ENCODE measurements around the gene PHF12. TPM values are rescaled to one million over a fixed set of nuclear protein-coding genes. Genes with fewer than 3 reads are reported as not detected.

PHF12 gene
- total RNA-seq, 2 experiments from 2014 or later = 47.4 to 48.5 TPM

- CTCF ChIA-PET = interaction anchor here (0.6 to 1.5 kb wide), 3 partner anchors 10 to 139 kb away, joined by 3 to 6 read pairs (median 4); no protein-coding TSS in a partner anchor
- POLR2A ChIA-PET = no interaction called here
These were observed 27.1 kb upstream of the PHF12 start for GRCh38 chr17:28978356-28978964.

- ChIA-PET POLR2A (no interaction called here), CTCF (interaction anchor here (0.6 kb wide), 1 partner anchor 9 kb away, joined by 3 read pairs; no protein-coding TSS in a partner anchor)
These were observed 26.5 kb upstream of the PHF12 start for GRCh38 chr17:28977659-28978355.

GRCh38 chr17:28975646-28976045 lies 24.3 kb upstream of the PHF12 start:
- ChIA-PET POLR2A (no interaction called here), CTCF (no interaction called here)

- CTCF ChIA-PET = no interaction called here
These were observed 23.7 kb upstream of the PHF12 start for GRCh38 chr17:28975031-28975430.

GRCh38 chr17:28974451-28974850 lies 23.1 kb upstream of the PHF12 start:
- CTCF ChIA-PET = no interaction called here
- POLR2A ChIA-PET = no interaction called here

More at GRCh38 chr17:28975031-28975430, 23.7 kb upstream of the PHF12 start:
- POLR2A ChIA-PET = no interaction called here

GRCh38 chr17:28973425-28973824 lies 22.1 kb upstream of the PHF12 start:
- ChIA-PET CTCF (interaction anchor here (0.6 to 1.4 kb wide), 2 partner anchors 144 to 1331 kb away, joined by 3 to 5 read pairs; no protein-coding TSS in a partner anchor), POLR2A (no interaction called here)

GRCh38 chr17:28972437-28972836 lies 21.1 kb upstream of the PHF12 start:
- ChIA-PET CTCF (interaction anchor here (0.6 kb wide), 1 partner anchor 1332 kb away, joined by 3 read pairs; no protein-coding TSS in a partner anchor), POLR2A (no interaction called here)

- POLR2A ChIA-PET = no interaction called here
- CTCF ChIA-PET = interaction anchor here (1.2 to 1.4 kb wide), 2 partner anchors 140 to 146 kb away, joined by 3 to 4 read pairs; no protein-coding TSS in a partner anchor
These were observed 19.6 kb upstream of the PHF12 start for GRCh38 chr17:28970879-28971278.

GRCh38 chr17:28969706-28970393 lies 18.5 kb upstream of the PHF12 start:
- POLR2A ChIA-PET = no interaction called here
- CTCF ChIA-PET = interaction anchor here (1.2 to 3.2 kb wide), 3 partner anchors 9 to 147 kb away, joined by 3 to 16 read pairs (median 3); no protein-coding TSS in a partner anchor

GRCh38 chr17:28968914-28969295 lies 17.6 kb upstream of the PHF12 start:
- POLR2A ChIA-PET = no interaction called here
- CTCF ChIA-PET = interaction anchor here (1.6 to 3.2 kb wide), 2 partner anchors 10 to 148 kb away, joined by 3 to 16 read pairs; no protein-coding TSS in a partner anchor

GRCh38 chr17:28968231-28968913 lies 17.1 kb upstream of the PHF12 start:
- ChIA-PET CTCF (interaction anchor here (0.9 to 3.2 kb wide), 4 partner anchors 10 to 148 kb away, joined by 3 to 16 read pairs (median 4); no protein-coding TSS in a partner anchor), POLR2A (no interaction called here)

- ChIA-PET POLR2A (interaction anchor here (0.5 kb wide), 1 partner anchor 246 kb away, joined by 3 read pairs; no protein-coding TSS in a partner anchor), CTCF (interaction anchor here (0.9 to 3.2 kb wide), 4 partner anchors 10 to 149 kb away, joined by 3 to 16 read pairs (median 4); no protein-coding TSS in a partner anchor)
These were observed 16.2 kb upstream of the PHF12 start for GRCh38 chr17:28967221-28968135.

GRCh38 chr17:28963841-28964240 lies 12.5 kb upstream of the PHF12 start:
- ChIA-PET CTCF (interaction anchor here (0.9 to 7.3 kb wide), 6 partner anchors 56 to 160 kb away, joined by 3 to 85 read pairs (median 4); no protein-coding TSS in a partner anchor), POLR2A (interaction anchor here (0.8 kb wide), 1 partner anchor 236 kb away, joined by 3 read pairs; no protein-coding TSS in a partner anchor)

GRCh38 chr17:28963055-28963611 lies 11.8 kb upstream of the PHF12 start:
- ChIA-PET CTCF (interaction anchor here (1.2 to 7.3 kb wide), 4 partner anchors 109 to 161 kb away, joined by 3 to 85 read pairs (median 36); no protein-coding TSS in a partner anchor), POLR2A (no interaction called here)

- ChIA-PET POLR2A (no interaction called here), CTCF (interaction anchor here (7.3 kb wide), 1 partner anchor 156 kb away, joined by 85 read pairs; no protein-coding TSS in a partner anchor)
These were observed 10.1 kb upstream of the PHF12 start for GRCh38 chr17:28961391-28961790.

- ChIA-PET CTCF (interaction anchor here (0.7 to 7.3 kb wide), 2 partner anchors 48 to 157 kb away, joined by 3 to 85 read pairs; no protein-coding TSS in a partner anchor), POLR2A (no interaction called here)
These were observed 9.1 kb upstream of the PHF12 start for GRCh38 chr17:28960256-28961061.

- ChIA-PET CTCF (interaction anchor here (7.3 kb wide), 1 partner anchor 158 kb away, joined by 85 read pairs; no protein-coding TSS in a partner anchor), POLR2A (no interaction called here)
These were observed 8.2 kb upstream of the PHF12 start for GRCh38 chr17:28959471-28959871.
